AG04450 (cell line): ENCODE measurements around the gene NUP107. TPM values are rescaled to one million over a fixed set of nuclear protein-coding genes. Genes with fewer than 3 reads are reported as not detected.

Experiments
- CTCF ChIA-PET: fragments of 300-600, 350-600 bp; formaldehyde crosslinking; extraction: SDS; loops from one replicate; lab custom pipeline; 2022; ENCODE audit warnings: antibody characterized with exemption, inconsistent platforms; lab: Charles Lee
- POLR2A ChIA-PET: fragments of 350-600 bp; formaldehyde crosslinking; extraction: SDS; loops from one replicate; lab custom pipeline; 2021; ENCODE audit warnings: antibody characterized with exemption, inconsistent platforms; lab: Yijun Ruan, JAX
- DNase-seq: peaks from one replicate; pipeline ENCODE4 v3.0.0-alpha.2; 2011; ENCODE audit warnings: low read depth, low spot score
- H3K27ac ChIP-seq: one replicate; pipeline ENCODE4 v1.5.1; 2012; ENCODE audit warnings: low read depth, low read length, control low read depth
- H3K27me3 ChIP-seq: one replicate; pipeline ENCODE4 v1.6.0; 2012; ENCODE audit warnings: low read length; ENCODE audit not compliant: control insufficient read depth, insufficient read depth
- H3K4me3 ChIP-seq: 2 replicates; pipeline ENCODE4 v1.5.1; 2011; ENCODE audit warnings: mild to moderate bottlenecking, low read depth, low read length, control low read depth
- H3K9me3 ChIP-seq: 2 replicates; pipeline ENCODE4 v1.5.1; 2012; ENCODE audit warnings: low read length; ENCODE audit not compliant: control insufficient read depth, insufficient read depth
- CTCF ChIP-seq: IDR thresholded peaks from 2 replicates; pipeline ENCODE4 v1.5.1; 2011; ENCODE audit warnings: low read depth, low read length, control low read depth, inconsistent platforms
- polyA plus RNA-seq: library from polyadenylated mRNA; depleted of rRNA; stranded (reverse); fragments of >200 nt; gene quantifications from 2 replicates; pipeline ENCODE4 v1.2.3, GENCODE V29; 2011; rRNA removed

NUP107 gene
- polyA plus RNA-seq, 1 experiment: 46.7 TPM

GRCh38 chr12:68792952-68793351 lies 106.2 kb downstream of the NUP107 start:
- DNase-seq: no peak
- Histone ChIP-seq H3K27me3 (no peaks in the 10 kb centered on the region), H3K4me3 (no peak overlapping the region), H3K9me3 (no peaks in the 10 kb centered on the region), H3K27ac (no peak overlapping the region)
- TF ChIP-seq CTCF: no peak
- CTCF ChIA-PET: no interaction called here
- POLR2A ChIA-PET: no interaction called here

- no peak overlapping the region for H3K4me3 ChIP-seq
- ChIA-PET CTCF (interaction anchor here (1.1 kb wide), 2 partner anchors 14 to 37 kb away, joined by 3 read pairs; no protein-coding TSS in a partner anchor), POLR2A (no interaction called here)
- H3K27ac ChIP-seq: no peak overlapping the region
- DNase-seq: no peak
- TF ChIP-seq CTCF: no peak
- H3K27me3 ChIP-seq: no peaks in the 10 kb centered on the region
- no peaks in the 10 kb centered on the region for H3K9me3 ChIP-seq
These were observed 106.7 kb downstream of the NUP107 start for GRCh38 chr12:68793436-68793835.

- POLR2A ChIA-PET: no interaction called here
- CTCF ChIA-PET: interaction anchor here (1.1 kb wide), 2 partner anchors 13 to 36 kb away, joined by 3 read pairs; no protein-coding TSS in a partner anchor
- Histone ChIP-seq H3K27me3 (no peaks in the 10 kb centered on the region), H3K27ac (no peak overlapping the region), H3K9me3 (no peaks in the 10 kb centered on the region), H3K4me3 (no peak overlapping the region)
- no peak for DNase-seq
- TF ChIP-seq CTCF: no peak
These were observed 107.3 kb downstream of the NUP107 start for GRCh38 chr12:68793975-68794652.

- H3K4me3 ChIP-seq: no peak overlapping the region
- no peak overlapping the region for H3K27ac ChIP-seq
- ChIA-PET CTCF (interaction anchor here (0.9 to 1.1 kb wide), 4 partner anchors 13 to 48 kb away, joined by 3 to 5 read pairs (median 3); no protein-coding TSS in a partner anchor), POLR2A (interaction anchor here (0.9 kb wide), 1 partner anchor 13 kb away, joined by 4 read pairs; the partner anchor contains the start of gene MDM2)
- no peak for DNase-seq
- no peak for TF ChIP-seq CTCF
- H3K27me3 ChIP-seq: no peaks in the 10 kb centered on the region
- H3K9me3 ChIP-seq: no peaks in the 10 kb centered on the region
These were observed 108.0 kb downstream of the NUP107 start for GRCh38 chr12:68794653-68795251.

Other genes starting within 250 kb of the NUP107 start
- gene RAP1B, start 76.1 kb upstream of the NUP107 start, polyA plus RNA-seq: 191 and 278 TPM in 2 replicates
- 7.7 and 9.2 TPM in 2 replicates for gene SLC35E3, start 59.2 kb downstream of the NUP107 start, polyA plus RNA-seq
- 75.0 and 82.2 TPM in 2 replicates for gene MDM2, start 121.2 kb downstream of the NUP107 start, polyA plus RNA-seq
- gene CPM, start 246.2 kb downstream of the NUP107 start, polyA plus RNA-seq: 5.4 and 5.9 TPM in 2 replicates